ENCODE measurements around the gene SCYGR7.
"Not testable (repeated sequence)": the region's sequence is repeated elsewhere in the genome, so short reads cannot be mapped to it uniquely, and the experiment has no call there.

The SCYGR7 gene, protein sequence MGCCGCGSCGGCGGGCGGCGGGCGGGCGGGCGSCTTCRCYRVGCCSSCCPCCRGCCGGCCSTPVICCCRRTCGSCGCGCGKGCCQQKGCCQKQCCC

GRCh38 chr2:227728035-227728434, at the start of gene SCYGR7:
Gene SCYGR7 (plus strand): TSS chr2:227728335. CDS start chr2:227728335, 0 bp downstream.
- DNase-seq (ENCODE audit: low read depth), result no peak

DNA sequence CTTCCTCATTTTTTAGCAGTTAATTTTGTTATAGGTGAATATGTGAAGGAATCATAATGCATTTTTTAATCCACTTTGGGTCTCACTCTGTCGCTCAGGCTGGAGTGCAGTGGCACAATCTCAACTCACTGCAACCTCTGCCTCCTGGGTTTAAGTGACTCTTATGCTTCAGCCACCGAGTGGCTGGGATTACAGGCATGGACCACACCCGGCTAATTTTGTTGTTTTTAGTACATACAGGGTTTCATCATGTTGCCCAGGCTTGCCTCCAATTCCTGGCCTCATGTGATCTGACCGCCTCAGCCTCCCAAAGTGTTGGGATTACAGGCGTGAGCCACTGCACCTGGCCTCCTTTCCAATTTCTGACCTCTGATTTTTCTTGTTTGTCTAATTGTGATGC, 43.9 kb upstream of the SCYGR7 start:
- DNase-seq (ENCODE audit: low read depth), result no peak

DNA sequence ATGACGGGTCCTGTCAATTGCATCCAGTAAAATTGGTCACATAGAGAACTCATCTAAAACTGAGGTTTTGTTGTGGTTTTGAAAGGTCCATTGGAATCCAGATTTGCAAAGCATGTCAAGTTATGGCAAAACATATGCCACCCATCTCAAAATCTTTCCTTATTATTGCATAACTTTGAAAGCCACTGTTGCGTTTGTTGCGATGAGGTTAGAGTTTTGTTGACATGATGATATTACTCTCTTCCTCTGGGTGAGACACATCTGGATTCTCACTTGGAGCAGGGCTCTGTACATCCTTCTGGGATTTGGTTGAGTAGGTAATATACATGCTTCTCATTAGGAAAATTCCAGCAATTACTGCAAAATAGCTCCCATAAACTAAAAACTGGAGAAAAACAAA, 40.9 kb upstream of the SCYGR7 start:
- no peak for DNase-seq (ENCODE audit: low read depth)

DNA sequence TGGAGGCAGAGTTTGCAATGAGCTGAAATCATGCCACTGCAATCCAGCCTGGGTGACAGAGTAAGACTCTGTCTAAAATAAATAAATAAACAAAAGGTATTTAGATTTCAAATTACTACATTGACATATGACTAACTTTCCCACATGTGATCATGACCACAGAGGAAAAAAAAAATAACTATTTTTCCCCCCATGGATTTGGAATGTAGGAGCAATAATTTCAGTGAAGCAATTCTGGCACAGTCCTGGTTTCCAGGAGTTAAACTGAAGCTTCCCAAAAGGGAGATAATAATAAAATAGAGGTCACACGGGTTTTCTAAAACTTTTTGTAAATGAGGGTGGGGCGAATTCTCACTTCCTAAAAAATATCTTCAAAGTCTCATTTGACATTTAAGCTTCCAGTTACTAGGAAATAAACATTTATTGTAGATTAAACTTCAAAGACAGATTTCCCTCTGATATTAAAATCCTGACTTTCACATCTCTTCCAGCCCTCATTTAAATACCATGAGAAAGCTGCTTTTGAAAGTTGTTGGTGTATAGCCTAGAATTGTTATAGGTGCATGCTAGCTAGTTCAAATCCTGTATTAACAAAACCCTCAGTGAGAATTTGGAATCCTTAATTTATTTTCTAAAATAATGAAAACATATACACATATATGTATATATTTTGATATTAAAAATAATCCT, 31.0 kb upstream of the SCYGR7 start:
- DNase-seq (ENCODE audit: low read depth), result no peak

GRCh38 chr2:227701556-227701955, 26.6 kb upstream of the SCYGR7 start:
- DNase-seq (ENCODE audit: low read depth), result no peak

DNA sequence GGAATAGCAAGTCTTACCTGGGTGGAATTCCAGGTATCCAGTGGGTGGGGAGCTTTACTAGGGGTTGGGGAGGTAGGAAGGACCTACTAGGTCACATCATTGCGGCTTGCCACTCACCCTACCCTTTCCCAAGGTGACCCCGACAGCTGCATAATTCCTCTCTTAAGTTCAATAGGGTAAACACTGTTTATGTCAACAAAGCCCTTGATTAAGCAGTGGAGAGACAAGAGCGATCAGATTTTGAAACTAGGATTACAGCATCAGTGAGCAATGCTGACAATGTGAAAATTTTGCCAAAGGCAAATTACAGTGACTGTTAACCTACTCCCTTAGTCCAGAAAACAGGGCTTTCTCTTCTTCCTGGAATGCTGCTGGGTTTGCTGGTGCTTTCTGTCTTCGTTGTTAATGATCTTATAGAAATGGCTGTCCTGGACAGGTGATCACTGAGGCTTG, 24.8 kb upstream of the SCYGR7 start:
- DNase-seq (ENCODE audit: low read depth), result no peak

DNA sequence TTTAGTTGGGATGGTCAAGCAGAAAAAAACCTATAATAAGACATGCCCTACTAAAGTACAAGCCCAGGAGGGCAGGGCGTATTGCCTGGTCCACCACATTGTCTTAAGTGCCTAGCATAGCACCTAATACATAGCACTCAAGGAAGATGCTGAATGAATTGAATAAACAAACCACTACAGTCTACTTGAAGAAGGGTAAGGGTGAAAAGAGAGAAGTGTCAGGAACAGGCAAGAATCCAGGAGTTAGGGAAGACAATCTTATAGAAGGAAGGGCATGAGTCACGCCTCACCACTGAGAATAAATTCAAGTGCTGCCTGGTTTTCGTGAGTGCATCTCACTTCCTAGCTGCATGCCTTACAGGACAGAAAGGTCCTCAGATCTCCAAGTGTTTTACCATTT, 24.2 kb upstream of the SCYGR7 start:
- no peak for DNase-seq (ENCODE audit: low read depth)

DNA sequence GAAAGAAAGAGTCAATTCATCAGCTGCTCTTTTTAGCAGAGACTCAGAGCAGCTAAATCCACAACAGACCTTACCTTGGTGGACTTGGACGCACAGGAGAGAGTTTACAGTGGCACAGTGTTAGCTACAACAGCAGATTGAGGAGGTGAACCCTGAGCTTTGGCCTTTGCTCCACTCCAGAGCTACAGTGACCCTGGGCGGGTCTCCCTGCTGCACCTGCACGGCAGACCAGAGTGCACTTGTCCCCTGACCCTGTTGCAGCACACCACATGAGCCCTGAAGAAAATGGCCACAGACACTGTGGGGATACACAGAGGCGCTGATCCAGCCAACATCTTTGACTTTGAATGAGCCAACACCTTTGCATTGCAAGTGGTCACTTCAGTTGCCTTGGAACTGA, 21.3 kb upstream of the SCYGR7 start:
- DNase-seq (ENCODE audit: low read depth), result no peak

- no peak for DNase-seq (ENCODE audit: low read depth)
Observed at GRCh38 chr2:227707390-227707789, 20.7 kb upstream of the SCYGR7 start.

- no peak for DNase-seq (ENCODE audit: low read depth)
Observed at GRCh38 chr2:227710986-227711385, 17.1 kb upstream of the SCYGR7 start.

GRCh38 chr2:227713291-227713690, 14.8 kb upstream of the SCYGR7 start:
- DNase-seq (ENCODE audit: low read depth), result no peak

DNA sequence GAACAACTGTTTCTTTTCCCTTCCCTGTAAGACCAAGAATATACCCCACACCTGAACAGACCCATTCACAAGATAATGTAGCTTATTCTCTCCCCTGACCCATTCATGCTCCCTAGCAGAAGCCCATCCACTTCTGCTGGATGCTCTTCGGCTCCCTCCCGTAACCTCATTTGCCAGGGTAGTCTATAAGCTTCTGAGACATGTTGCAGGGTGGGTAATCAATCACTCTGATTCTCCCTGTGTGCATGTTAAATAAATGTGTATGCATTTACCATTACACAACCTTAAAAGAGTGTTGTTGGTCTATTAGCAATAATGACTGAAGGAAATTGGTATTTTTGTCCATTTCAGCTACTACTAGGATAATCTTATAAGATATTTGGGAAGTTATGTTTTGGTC, 11.6 kb upstream of the SCYGR7 start:
- DNase-seq (ENCODE audit: low read depth), result no peak

GRCh38 chr2:227717687-227718567, 10.2 kb upstream of the SCYGR7 start, which contains the start of gene SLC19A3:
Gene SLC19A3 (minus strand): TSS chr2:227718028. CDS start chr2:227702318, 15,710 bp downstream.
- DNase-seq (ENCODE audit: low read depth), result peak; percentile 83

DNA sequence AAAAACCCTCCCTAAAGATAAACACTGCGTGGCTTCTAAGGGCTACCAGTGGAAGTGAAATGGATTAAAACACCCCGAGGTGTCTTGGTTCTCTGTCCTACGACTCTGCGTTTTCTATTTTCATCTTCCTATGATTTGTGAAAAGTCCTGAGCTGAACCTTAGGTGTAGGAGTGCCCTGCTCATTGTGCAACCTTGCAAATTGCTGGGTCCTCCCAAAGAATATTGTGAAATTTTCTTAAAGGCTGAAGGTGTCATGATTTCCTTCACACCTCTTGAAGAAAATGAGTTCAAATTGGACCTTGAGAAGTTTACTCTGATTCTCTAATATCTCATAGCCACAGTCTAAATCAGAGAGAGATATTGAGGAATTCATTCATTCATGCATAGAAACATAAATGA, 8.5 kb upstream of the SCYGR7 start:
- no peak for DNase-seq (ENCODE audit: low read depth)

GRCh38 chr2:227720680-227721079, 7.5 kb upstream of the SCYGR7 start:
- DNase-seq (ENCODE audit: low read depth), result no peak

GRCh38 chr2:227722821-227723220, 5.3 kb upstream of the SCYGR7 start:
- DNase-seq (ENCODE audit: low read depth), result not testable (repeated sequence)

GRCh38 chr2:227724394-227725039, 3.6 kb upstream of the SCYGR7 start, which contains the start of gene SCYGR6:
Gene SCYGR6 (minus strand): TSS chr2:227724757. CDS start chr2:227724757, 0 bp downstream.
- no peak for DNase-seq (ENCODE audit: low read depth)

DNA sequence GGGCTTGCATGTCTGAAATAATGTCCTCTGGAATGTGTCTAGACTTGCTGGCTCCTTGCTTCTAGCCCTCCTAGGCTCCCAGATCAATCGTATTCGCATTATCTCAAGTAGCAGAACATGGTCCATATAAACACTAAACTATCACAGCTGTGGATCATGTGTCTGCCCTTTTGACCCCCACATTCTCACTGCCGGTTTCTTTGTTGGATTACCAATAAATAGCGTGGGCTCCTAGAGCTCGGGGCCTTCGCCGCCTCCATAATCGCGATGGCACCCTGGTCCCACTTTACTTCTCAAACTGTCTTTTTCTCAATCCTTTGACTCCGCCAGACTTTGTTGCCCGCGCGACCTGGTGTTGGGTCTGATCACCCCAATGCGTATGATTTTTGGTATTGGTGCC, 11.2 kb downstream of the SCYGR7 start:
- no peak for DNase-seq (ENCODE audit: low read depth)

DNA sequence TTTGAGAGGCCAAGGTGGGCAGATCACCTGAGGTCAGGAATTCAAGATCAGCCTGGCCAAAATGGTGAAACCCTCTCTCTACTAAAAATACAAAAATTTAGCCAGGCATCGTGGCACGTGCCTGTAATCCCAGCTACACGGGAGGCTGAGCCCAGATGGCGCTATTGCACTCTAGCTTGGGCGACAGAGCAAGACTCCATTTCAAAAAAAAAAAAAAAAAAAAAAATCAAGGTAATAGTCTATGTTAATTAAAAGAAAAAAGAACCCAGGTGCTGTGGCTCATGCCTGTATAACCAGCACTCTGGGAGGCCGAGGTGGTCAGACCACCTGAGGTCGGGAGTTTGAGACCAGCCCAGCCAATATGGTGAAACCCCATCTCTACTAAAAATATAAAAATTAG, 12.6 kb downstream of the SCYGR7 start:
- not testable (repeated sequence) for DNase-seq (ENCODE audit: low read depth)

DNA sequence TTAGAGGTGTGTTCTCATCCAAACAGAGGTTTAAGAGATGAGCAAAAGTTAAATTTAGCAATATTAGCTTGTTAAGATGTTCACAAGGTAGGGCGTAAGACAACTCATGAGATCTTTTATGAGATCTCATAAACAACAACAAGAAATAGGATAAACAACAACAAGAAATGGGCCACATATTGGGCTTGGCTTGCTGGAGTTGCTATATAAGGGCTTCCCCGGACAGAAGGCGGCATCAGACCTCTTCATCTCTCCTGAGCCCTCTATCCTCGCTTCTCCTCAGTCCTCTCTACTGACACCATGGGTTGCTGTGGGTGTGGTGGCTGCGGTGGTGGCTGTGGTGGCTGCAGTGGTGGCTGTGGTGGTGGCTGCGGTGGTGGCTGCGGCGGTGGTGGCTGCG, 17.5 kb downstream of the SCYGR7 start, which contains the start of gene SCYGR8:
Gene SCYGR8 (plus strand): TSS at position 301 of the 400 bp plus-strand sequence. CDS start 0 bp downstream, at position 301.
- DNase-seq (ENCODE audit: low read depth), result no peak

DNA sequence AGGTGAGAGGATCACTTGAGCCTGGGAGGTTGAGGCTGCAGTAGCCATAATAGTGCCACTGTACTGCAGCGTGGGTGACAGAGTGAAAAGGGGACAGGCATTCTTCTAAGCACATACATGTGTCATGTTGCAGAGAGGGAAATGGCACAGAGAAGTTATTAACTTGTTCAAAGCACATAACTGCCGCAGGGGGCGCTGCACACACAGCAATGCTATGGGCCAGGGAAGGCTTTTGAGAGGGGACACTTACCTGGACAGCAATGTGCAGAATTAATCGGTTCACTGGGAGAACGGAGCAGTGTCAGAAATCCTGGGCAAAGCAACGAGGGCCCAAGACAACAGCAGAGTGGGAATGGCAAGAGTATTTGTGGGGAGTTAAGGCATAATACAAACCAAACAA, 19.9 kb downstream of the SCYGR7 start:
- DNase-seq (ENCODE audit: low read depth), result no peak

- not testable (repeated sequence) for DNase-seq (ENCODE audit: low read depth)
Observed at GRCh38 chr2:227756261-227756660, 28.1 kb downstream of the SCYGR7 start.

Data from stromal cell of bone marrow (primary cell).